ENCODE data around the gene PLXNC1. TPM values are rescaled to one million over a fixed set of nuclear protein-coding genes. Genes with fewer than 3 reads are reported as not detected.

PLXNC1 gene
- total and polyA plus RNA-seq, 4 donors, result 0.71 to 12.0 (median 3.3) TPM

- no peak for DNase-seq (ENCODE audit: low spot score)
- H3K36me3 ChIP-seq (ENCODE audit: control insufficient read depth in 4 of 4, insufficient read depth in 3 of 4, low read depth in 1 of 4, low read length in 3 of 4), result no peaks in the 10 kb centered on the region
- H3K4me1 ChIP-seq (ENCODE audit: control insufficient read depth in 4 of 4, insufficient read depth in 4 of 4, low read length in 3 of 4), result no peaks in the 10 kb centered on the region
- H3K27ac ChIP-seq (ENCODE audit: low read depth in 1 of 2, low read length in 2 of 2), result no peak overlapping the region
- H3K27me3 ChIP-seq (ENCODE audit: control insufficient read depth in 4 of 4, insufficient read depth in 4 of 4, low read length in 3 of 4), result no peaks in the 10 kb centered on the region
- H3K9ac ChIP-seq (ENCODE audit: low read depth in 1 of 2, low read length in 2 of 2), result no peak overlapping the region
- no peak overlapping the region for H3K4me3 ChIP-seq (ENCODE audit: low read depth in 1 of 3, low read length in 3 of 3)
- TF ChIP-seq ATF3 (IDR thresholded peaks at IDR 0.05) (no peak), JUND (IDR thresholded peaks at IDR 0.05) (no peak), REST (IDR thresholded peaks at IDR 0.05) (no peak), MAX (IDR thresholded peaks at IDR 0.05) (no peak), RAD21 (IDR thresholded peaks at IDR 0.05) (no peak), GABPA (IDR thresholded peaks at IDR 0.05 in 1 of 2, conservative IDR thresholded peaks at IDR 0.05 in 1 of 2) (no peak), EGR1 (IDR thresholded peaks at IDR 0.05; ENCODE audit: low read depth in 2 of 2) (no peak), NR2F2 (IDR thresholded peaks at IDR 0.05) (no peak), HNF4A (conservative IDR thresholded peaks at IDR 0.05) (no peak), ZBTB33 (IDR thresholded peaks at IDR 0.05) (no peak), SP1 (IDR thresholded peaks at IDR 0.05) (no peak), FOXA2 (IDR thresholded peaks at IDR 0.05) (no peak), FOXA1 (IDR thresholded peaks at IDR 0.05) (no peak), HNF4G (IDR thresholded peaks at IDR 0.05) (no peak)
- WGBS, result 67% methylated on average over 12 of the region's 12 CpGs
- no peaks in the 10 kb centered on the region for H3K9me3 ChIP-seq (ENCODE audit: control insufficient read depth in 4 of 4, low read length in 3 of 4)
Observed at GRCh38 chr12:94127239-94128131, 20.9 kb upstream of the PLXNC1 start.

GRCh38 chr12:94128280-94128679, 20.1 kb upstream of the PLXNC1 start:
- Histone ChIP-seq H3K9me3 (ENCODE audit: control insufficient read depth in 4 of 4, low read length in 3 of 4) (no peaks in the 10 kb centered on the region), H3K9ac (ENCODE audit: low read depth in 1 of 2, low read length in 2 of 2) (no peak overlapping the region), H3K4me3 (ENCODE audit: low read depth in 1 of 3, low read length in 3 of 3) (no peak overlapping the region), H3K4me1 (ENCODE audit: control insufficient read depth in 4 of 4, insufficient read depth in 4 of 4, low read length in 3 of 4) (no peaks in the 10 kb centered on the region), H3K27me3 (ENCODE audit: control insufficient read depth in 4 of 4, insufficient read depth in 4 of 4, low read length in 3 of 4) (no peaks in the 10 kb centered on the region), H3K27ac (ENCODE audit: low read depth in 1 of 2, low read length in 2 of 2) (no peak overlapping the region), H3K36me3 (ENCODE audit: control insufficient read depth in 4 of 4, insufficient read depth in 3 of 4, low read depth in 1 of 4, low read length in 3 of 4) (no peaks in the 10 kb centered on the region)
- WGBS, result 61% methylated on average over 4 of the region's 4 CpGs
- no peak for TF ChIP-seq GABPA (IDR thresholded peaks at IDR 0.05 in 1 of 2, conservative IDR thresholded peaks at IDR 0.05 in 1 of 2)
- no peak for TF ChIP-seq MAX (IDR thresholded peaks at IDR 0.05)
- TF ChIP-seq ZBTB33 (IDR thresholded peaks at IDR 0.05), result no peak
- no peak for TF ChIP-seq JUND (IDR thresholded peaks at IDR 0.05)
- DNase-seq (ENCODE audit: low spot score), result no peak
